ACC112 (cell line): ENCODE measurements around the gene P2RY6.

Source experiments
- H2AFZ ChIP-seq: fragments of 200-600 bp; sonication (generic); one replicate; pipeline ENCODE4 v1.6.0; 2017; ENCODE audit warnings: antibody characterized with exemption, low read length; ENCODE audit not compliant: unreplicated experiment
- H3K27ac ChIP-seq: fragments of 200-600 bp; sonication (generic); 2 replicates; pipeline ENCODE4 v1.5.1; 2014; ENCODE audit warnings: low read depth, mild to moderate bottlenecking, antibody characterized with exemption, low read length, moderate library complexity
- H3K27me3 ChIP-seq: fragments of 200-600 bp; sonication (generic); 2 replicates; pipeline ENCODE4 v1.6.1; 2014; ENCODE audit warnings: mild to moderate bottlenecking, antibody characterized with exemption, low read length, moderate library complexity, mixed read lengths; ENCODE audit not compliant: insufficient read depth
- H3K36me3 ChIP-seq: fragments of 200-600 bp; sonication (generic); 2 replicates; pipeline ENCODE4 v1.6.1; 2016; ENCODE audit warnings: mild to moderate bottlenecking, antibody characterized with exemption, low read length, moderate library complexity, mixed read lengths; ENCODE audit not compliant: insufficient read depth
- H3K4me1 ChIP-seq: fragments of 200-600 bp; sonication (generic); one replicate; pipeline ENCODE4 v1.6.1; 2016; ENCODE audit warnings: low read length, mixed read lengths; ENCODE audit not compliant: insufficient read depth, unreplicated experiment, control insufficient read depth
- H3K4me3 ChIP-seq: fragments of 200-600 bp; sonication (generic); 2 replicates; pipeline ENCODE4 v1.5.1; 2014; ENCODE audit warnings: mild to moderate bottlenecking, low read depth, low read length
- H3K79me2 ChIP-seq: fragments of 200-600 bp; sonication (generic); one replicate; pipeline ENCODE4 v1.6.0; 2016; ENCODE audit warnings: low read length; ENCODE audit not compliant: control insufficient read depth, unreplicated experiment, insufficient read depth

Gene P2RY6

GRCh38 chr11:73281796-73282660 lies 9.9 kb downstream of the P2RY6 start:
- no peaks in the 10 kb centered on the region for H3K79me2 ChIP-seq
- H3K4me1 ChIP-seq, result no peaks in the 10 kb centered on the region

DNA sequence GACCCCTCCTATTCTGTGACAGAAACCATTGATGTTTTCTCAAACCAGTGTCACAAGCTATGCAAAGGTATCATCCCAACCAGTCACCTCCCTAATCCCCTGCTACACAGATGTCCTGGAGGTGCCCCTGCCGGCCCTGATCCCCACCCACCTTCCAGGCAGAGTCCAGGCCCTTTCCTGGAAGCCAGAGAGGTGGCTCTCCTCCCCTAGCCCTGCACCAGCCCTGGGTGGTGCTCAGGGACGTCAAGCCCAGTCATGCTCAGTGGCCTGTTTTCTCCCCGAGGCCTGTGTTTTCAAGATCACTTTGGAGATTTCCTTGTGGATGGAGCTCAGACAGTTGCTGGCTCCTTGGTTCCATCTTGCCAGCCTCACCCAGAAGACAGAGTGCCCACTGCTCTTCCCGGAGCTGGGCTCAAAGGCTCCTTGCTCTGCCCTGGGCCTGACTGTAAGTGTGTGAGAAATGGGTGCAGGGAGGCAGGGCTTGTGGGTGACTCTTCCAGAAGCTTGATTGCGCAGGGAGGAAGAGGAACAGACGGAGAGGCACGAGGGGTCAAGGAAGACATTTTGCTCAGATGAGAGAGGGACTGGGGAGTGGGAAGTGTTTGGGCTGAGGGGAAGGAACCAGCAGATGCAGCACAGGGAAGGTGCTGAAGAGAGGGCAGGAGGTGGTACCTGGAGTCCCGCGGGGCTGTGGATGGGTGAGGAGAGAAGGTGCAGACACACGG lies 11.3 kb downstream of the P2RY6 start:
- Histone ChIP-seq H3K4me3 (no peak overlapping the region), H3K27ac (no peak overlapping the region), H3K4me1 (peaks cover 4% of the 10 kb centered on the region), H2AFZ (no peak overlapping the region), H3K27me3 (no peaks in the 10 kb centered on the region), H3K79me2 (no peaks in the 10 kb centered on the region), H3K36me3 (no peaks in the 10 kb centered on the region)

More at GRCh38 chr11:73281796-73282660, 9.9 kb downstream of the P2RY6 start:
- no peaks in the 10 kb centered on the region for H3K27me3 ChIP-seq
- H3K4me3 ChIP-seq, result no peak overlapping the region
- H3K27ac ChIP-seq, result no peak overlapping the region
- no peak overlapping the region for H2AFZ ChIP-seq
- H3K36me3 ChIP-seq, result no peaks in the 10 kb centered on the region

GRCh38 chr11:73284106-73284505 lies 12.0 kb downstream of the P2RY6 start:
- Histone ChIP-seq H3K79me2 (no peaks in the 10 kb centered on the region), H2AFZ (no peak overlapping the region), H3K36me3 (no peaks in the 10 kb centered on the region), H3K4me3 (no peak overlapping the region), H3K4me1 (peaks cover 9% of the 10 kb centered on the region), H3K27me3 (no peaks in the 10 kb centered on the region), H3K27ac (no peak overlapping the region)

GRCh38 chr11:73285721-73286120 lies 13.6 kb downstream of the P2RY6 start:
- peaks cover 18% of the 10 kb centered on the region for H3K4me1 ChIP-seq
- H3K79me2 ChIP-seq, result no peaks in the 10 kb centered on the region
- H3K4me3 ChIP-seq, result no peak overlapping the region
- H2AFZ ChIP-seq, result no peak overlapping the region
- no peaks in the 10 kb centered on the region for H3K27me3 ChIP-seq
- no peaks in the 10 kb centered on the region for H3K36me3 ChIP-seq
- H3K27ac ChIP-seq, result no peak overlapping the region

GRCh38 chr11:73286240-73286810 lies 14.2 kb downstream of the P2RY6 start:
- no peak overlapping the region for H3K4me3 ChIP-seq
- no peak overlapping the region for H3K27ac ChIP-seq
- H2AFZ ChIP-seq, result no peak overlapping the region
- H3K79me2 ChIP-seq, result no peaks in the 10 kb centered on the region
- H3K36me3 ChIP-seq, result no peaks in the 10 kb centered on the region
- no peaks in the 10 kb centered on the region for H3K27me3 ChIP-seq
- H3K4me1 ChIP-seq, result peaks cover 18% of the 10 kb centered on the region

DNA sequence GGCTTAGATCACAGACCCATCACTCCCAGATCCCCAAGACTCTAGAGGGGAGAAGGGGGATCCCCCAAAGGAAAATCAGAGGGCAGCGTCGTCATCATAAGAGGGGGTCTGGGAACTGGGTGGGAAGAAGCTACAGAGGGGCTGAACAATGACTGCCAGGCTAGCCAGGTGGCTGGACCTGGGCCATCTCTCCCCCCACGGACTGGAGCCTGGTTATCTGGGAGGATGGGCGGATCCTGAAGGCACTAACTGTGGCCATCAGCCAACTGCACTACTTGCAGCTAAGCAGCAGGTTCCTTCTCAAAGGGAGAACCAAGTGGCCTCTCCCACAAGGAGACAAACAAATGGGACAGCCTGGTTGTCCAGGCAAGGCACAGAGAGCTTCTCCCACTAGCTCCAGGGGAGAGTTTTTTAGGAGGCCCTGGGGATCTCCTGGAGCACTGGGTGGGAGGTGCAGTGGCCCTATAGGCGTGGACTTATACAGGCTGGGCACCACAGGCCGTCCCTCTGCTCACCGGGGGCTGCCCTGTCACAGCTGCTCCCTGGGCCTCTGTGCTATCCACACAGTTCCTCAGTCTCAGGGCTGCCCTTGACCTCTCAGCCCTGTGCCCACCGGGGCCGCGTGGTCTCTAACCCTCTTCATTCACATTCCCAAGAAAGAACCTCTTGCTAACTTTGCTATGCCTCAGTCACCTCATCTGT lies 15.4 kb downstream of the P2RY6 start:
- no peak overlapping the region for H3K4me3 ChIP-seq
- no peaks in the 10 kb centered on the region for H3K79me2 ChIP-seq
- H3K27me3 ChIP-seq, result no peaks in the 10 kb centered on the region
- H3K27ac ChIP-seq, result no peak overlapping the region
- H3K36me3 ChIP-seq, result no peaks in the 10 kb centered on the region
- peaks cover 25% of the 10 kb centered on the region for H3K4me1 ChIP-seq
- H2AFZ ChIP-seq, result no peak overlapping the region

- peak overlapping the region; percentile 78 for H3K27ac ChIP-seq
- H2AFZ ChIP-seq, result no peak overlapping the region
- H3K27me3 ChIP-seq, result no peaks in the 10 kb centered on the region
- H3K79me2 ChIP-seq, result no peaks in the 10 kb centered on the region
- no peak overlapping the region for H3K4me3 ChIP-seq
- H3K4me1 ChIP-seq, result peaks cover 28% of the 10 kb centered on the region
- no peaks in the 10 kb centered on the region for H3K36me3 ChIP-seq
These were observed 16.2 kb downstream of the P2RY6 start for GRCh38 chr11:73288192-73288872.

GRCh38 chr11:73288873-73289707 lies 17.0 kb downstream of the P2RY6 start:
- Histone ChIP-seq H3K4me1 (peaks cover 28% of the 10 kb centered on the region), H3K27ac (peak overlapping the region; percentile 78)

GRCh38 chr11:73290536-73290935 lies 18.4 kb downstream of the P2RY6 start:
- Histone ChIP-seq H3K4me3 (no peak overlapping the region), H2AFZ (no peak overlapping the region), H3K36me3 (no peaks in the 10 kb centered on the region), H3K79me2 (no peaks in the 10 kb centered on the region), H3K27me3 (no peaks in the 10 kb centered on the region), H3K4me1 (peaks cover 37% of the 10 kb centered on the region), H3K27ac (no peak overlapping the region)

More at GRCh38 chr11:73288873-73289707, 17.0 kb downstream of the P2RY6 start:
- Histone ChIP-seq H2AFZ (peak overlapping the region; percentile 52), H3K36me3 (no peaks in the 10 kb centered on the region), H3K4me3 (peak overlapping the region; percentile 32; the same call in 1 of the 2 replicates), H3K27me3 (no peaks in the 10 kb centered on the region), H3K79me2 (no peaks in the 10 kb centered on the region)
